ENCODE measurements around the gene FDXACB1.

FDXACB1 gene

GRCh38 chr11:111841370-111842053 lies 37.5 kb downstream of the FDXACB1 start:
- peak; percentile 86 for DNase-seq (ENCODE audit: low spot score)

GRCh38 chr11:111840143-111840542 lies 38.8 kb downstream of the FDXACB1 start:
- no peak for DNase-seq (ENCODE audit: low spot score)

DNA sequence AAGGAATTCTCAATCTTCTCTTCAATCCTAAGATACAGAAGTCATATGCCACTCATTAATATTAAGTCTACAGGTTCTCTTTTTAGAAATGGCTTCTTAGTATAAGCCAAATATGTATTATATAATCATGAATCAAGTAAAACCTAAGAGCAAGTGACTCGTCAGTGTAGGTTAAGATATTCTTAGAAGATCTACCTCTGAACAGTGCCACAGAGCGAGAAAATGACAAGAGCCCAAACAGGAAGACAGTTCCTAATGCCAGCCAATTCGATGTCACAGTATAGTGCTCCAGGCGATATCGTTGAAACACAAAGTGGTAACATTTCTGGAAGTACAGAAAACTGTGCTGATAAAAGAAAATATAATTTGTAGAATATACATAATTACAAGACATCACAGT lies 40.9 kb downstream of the FDXACB1 start:
- DNase-seq (ENCODE audit: low spot score): no peak

GRCh38 chr11:111837366-111837891 lies 41.5 kb downstream of the FDXACB1 start:
- DNase-seq (ENCODE audit: low spot score): no peak

DNA sequence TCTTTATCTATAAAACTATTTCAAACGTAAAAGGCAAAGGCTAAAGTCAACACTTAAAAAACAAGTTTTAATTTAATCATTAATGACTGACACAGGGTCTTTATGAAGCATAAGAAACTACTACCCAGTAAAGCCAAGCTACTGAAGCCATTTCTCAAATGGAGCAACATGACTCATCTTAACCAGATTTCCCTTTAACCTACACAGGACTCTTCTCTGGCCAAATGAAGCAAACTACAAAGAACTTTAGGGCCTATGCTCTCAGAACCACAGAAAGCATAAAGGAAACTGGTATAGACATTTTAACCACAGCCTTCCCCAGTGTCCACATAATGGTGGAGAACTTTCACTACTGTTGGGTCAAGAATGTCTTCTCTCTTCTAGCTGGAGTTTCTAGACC lies 42.2 kb downstream of the FDXACB1 start:
- DNase-seq (ENCODE audit: low spot score): no peak

- DNase-seq (ENCODE audit: low spot score): no peak
Observed at GRCh38 chr11:111836162-111836561, 42.8 kb downstream of the FDXACB1 start.

DNA sequence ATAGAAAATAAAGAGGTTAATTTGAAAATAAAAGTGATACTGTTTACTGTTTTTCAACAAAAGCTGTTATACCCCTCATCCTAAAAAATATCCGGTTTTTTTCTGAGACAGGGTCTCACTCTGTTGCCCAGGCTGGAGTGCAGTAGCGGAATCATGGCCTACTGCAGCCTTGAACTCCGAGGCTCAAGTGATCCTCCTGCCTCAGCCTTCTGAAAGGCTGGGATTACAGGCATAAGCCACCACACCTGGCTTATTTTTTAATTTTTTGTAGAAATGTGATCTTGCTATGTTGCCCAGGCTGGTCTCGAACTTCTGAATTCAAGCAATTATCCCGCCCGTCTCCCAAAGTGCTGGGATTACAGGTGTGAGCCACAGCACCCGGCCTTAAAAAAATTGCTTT lies 43.3 kb downstream of the FDXACB1 start:
- no peak for DNase-seq (ENCODE audit: low spot score)

DNA sequence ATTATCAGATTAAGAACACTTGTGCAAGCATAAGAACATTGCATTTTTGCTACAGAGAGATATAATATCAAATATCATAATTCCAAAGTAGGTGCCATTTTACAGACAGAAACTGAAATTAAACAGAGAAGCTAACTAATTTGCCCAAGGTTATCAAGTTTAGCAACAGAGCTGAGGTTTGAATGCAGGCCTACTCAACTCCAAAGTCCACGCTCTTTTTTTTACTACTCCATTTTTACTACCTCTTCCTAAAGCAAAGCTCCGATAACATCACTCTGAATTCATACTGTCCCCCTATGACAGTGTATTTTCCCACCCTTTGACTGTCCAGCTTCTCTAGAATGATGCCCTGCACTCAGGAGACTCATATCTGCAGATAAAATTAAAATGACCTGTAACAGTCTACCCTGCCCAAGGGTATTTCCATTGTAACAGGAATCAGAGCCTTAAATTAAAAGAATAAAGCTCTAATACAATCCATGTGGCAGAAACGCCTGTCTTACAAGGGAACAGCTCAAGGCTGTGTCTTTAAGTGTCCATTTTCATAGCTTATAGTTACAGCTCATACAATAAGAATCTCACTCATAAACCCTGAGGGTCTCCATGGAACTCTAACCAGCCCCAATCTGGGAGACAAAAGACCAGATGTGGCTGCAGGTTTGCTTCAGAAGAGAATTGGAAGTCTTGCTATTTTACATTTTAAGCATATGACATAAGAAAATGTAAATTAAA lies 44.4 kb downstream of the FDXACB1 start:
- DNase-seq (ENCODE audit: low spot score): no peak

DNA sequence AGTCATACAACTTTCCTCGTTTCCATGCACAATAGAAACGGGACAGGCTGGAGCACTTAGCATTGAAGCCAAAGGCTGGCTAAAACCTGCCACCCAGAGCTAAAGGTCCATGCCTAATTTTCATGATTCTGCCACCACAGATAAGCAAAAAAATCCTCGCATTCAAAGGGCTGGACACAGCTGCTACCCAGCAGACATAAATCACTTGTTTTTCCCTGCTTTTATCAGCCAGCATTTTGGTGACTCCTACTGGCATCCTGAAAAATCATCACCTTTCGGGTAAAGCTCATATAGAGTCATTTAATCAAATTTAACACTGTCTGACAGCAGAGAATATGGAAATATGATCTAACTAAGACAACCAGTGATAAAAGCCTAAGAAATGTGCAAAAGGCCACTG lies 45.4 kb downstream of the FDXACB1 start:
- DNase-seq (ENCODE audit: low spot score): peak; percentile 16

DNA sequence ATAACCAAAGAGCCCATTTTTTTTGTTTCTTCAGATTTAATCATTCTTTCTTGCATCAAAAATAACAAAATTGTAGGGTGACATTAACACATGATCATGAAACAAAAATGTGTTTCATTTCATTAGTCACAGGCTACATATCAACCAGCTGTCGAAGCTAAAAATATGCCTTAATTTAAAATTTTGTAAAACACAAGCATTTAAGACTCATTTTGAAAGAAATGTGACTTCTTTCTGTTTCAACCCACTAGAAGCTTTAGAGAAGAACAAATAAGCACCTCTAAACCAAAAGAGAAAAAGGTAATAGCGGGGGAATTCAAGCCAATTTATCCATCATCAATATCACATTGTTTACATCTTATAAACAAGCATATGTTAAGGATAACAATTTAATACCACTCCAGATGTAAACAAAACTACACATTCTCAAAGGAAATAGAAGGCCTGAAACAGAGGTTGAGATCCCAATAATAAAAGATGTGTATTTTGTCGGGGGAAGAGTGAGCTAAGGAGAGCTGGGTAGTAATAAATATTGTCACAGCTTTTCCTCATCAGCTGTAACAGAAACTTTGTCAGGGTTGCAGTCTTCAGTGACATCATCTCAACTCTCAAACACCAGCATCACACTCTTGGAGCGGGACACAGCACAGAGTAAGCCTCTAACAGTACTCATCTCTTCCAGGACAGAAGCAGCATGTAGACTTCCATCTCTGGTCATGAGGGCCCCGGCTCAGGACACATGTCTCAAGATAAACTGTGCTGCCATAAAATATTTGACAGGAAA lies 49.6 kb downstream of the FDXACB1 start:
- DNase-seq (ENCODE audit: low spot score): no peak

DNA sequence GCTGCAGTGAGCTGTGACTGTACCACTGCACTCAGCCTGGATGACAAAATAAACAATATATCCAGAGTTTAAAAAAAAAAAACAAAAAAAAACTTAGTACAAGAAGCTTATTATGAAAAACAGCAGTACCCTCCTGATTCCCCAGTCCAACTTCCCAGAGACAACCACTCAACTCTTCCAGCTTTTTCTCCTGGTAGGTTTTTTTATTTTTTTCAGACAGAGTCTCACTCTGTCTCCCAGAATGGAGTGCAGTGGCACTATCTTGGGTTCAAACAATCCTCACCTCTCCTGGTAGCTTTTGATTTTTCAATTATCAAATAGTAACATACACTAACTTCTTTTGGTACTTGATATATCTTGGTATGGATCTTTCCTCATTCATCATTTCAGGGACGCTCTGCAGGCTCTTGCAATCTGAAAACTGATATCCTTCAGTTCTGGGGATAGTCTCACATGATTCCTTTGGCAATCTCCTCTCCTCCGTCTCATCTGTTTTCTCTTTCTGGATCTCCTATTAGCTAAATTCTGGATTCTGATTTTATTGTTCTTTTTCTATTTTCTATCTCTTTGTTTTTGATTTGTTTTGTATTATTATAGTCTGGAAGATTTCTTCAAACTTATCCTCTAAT lies 52.5 kb downstream of the FDXACB1 start:
- no peak for DNase-seq (ENCODE audit: low spot score)
